Neural progenitor cell (in vitro differentiated cells): Measurements from ENCODE around the gene SDK1. TPM values are rescaled to one million over a fixed set of nuclear protein-coding genes. Genes with fewer than 3 reads are reported as not detected.

Experiments used
- DNase-seq: peaks from one replicate; pipeline ENCODE4 v3.0.0-alpha.2; 2016; ENCODE audit warnings: low spot score
- H2AFZ ChIP-seq: fragments of 200-600 bp; sonication (generic); replicated peaks from 2 replicates; pipeline ENCODE4 v1.6.1; 2016; ENCODE audit warnings: antibody characterized with exemption
- H3F3A ChIP-seq: fragments of 200-600 bp; sonication (generic); 2 replicates; pipeline ENCODE4 v1.6.1; 2016; ENCODE audit warnings: antibody characterized with exemption, low read depth
- H3K27ac ChIP-seq: fragments of 200-600 bp; sonication (generic); 2 replicates; pipeline ENCODE4 v1.5.1; 2016; ENCODE audit warnings: mild to moderate bottlenecking
- H3K27me3 ChIP-seq: fragments of 200-600 bp; sonication (generic); 2 replicates; pipeline ENCODE4 v1.6.1; 2016; ENCODE audit warnings: mild to moderate bottlenecking, moderate library complexity
- H3K36me3 ChIP-seq: fragments of 200-600 bp; sonication (generic); 2 replicates; pipeline ENCODE4 v1.5.1; 2016
- H3K4me1 ChIP-seq: fragments of 200-600 bp; sonication (generic); 2 replicates; pipeline ENCODE4 v1.6.1; 2016; ENCODE audit warnings: mixed run types
- H3K4me2 ChIP-seq: fragments of 200-600 bp; sonication (generic); 2 replicates; pipeline ENCODE4 v1.6.1; 2016
- H3K4me3 ChIP-seq: fragments of 200-600 bp; sonication (generic); 2 replicates; pipeline ENCODE4 v1.5.1; 2016
- H3K79me2 ChIP-seq: fragments of 200-600 bp; sonication (generic); 2 replicates; pipeline ENCODE4 v1.6.1; 2016; ENCODE audit warnings: low read depth
- H3K9ac ChIP-seq: fragments of 200-600 bp; sonication (generic); 2 replicates; pipeline ENCODE4 v1.6.1; 2016
- H3K9me3 ChIP-seq: fragments of 200-600 bp; sonication (generic); 2 replicates; pipeline ENCODE4 v1.5.1; 2016; ENCODE audit warnings: low read depth
- H4K20me1 ChIP-seq: fragments of 200-600 bp; sonication (generic); 2 replicates; pipeline ENCODE4 v1.6.1; 2016; ENCODE audit warnings: low read depth
- H3K27ac Mint-ChIP-seq: 3 replicates; pipeline ENCODE4 v1.8.0; 2021; ENCODE audit warnings: mixed read lengths
- H3K27me3 Mint-ChIP-seq: 2 replicates; pipeline ENCODE4 v1.8.0; 2022; ENCODE audit warnings: low read depth, mild to moderate bottlenecking, inconsistent platforms, moderate library complexity, mixed read lengths; ENCODE audit not compliant: insufficient read depth
- H3K36me3 Mint-ChIP-seq: 3 replicates; pipeline ENCODE4 v1.8.0; 2021; ENCODE audit warnings: mixed read lengths
- H3K4me1 Mint-ChIP-seq: 3 replicates; pipeline ENCODE4 v1.8.0; 2021; ENCODE audit warnings: mixed read lengths
- H3K4me3 Mint-ChIP-seq: 3 replicates; pipeline ENCODE4 v1.8.0; 2021; ENCODE audit warnings: mild to moderate bottlenecking, moderate library complexity, mixed read lengths
- H3K9me3 Mint-ChIP-seq: 3 replicates; pipeline ENCODE4 v1.8.0; 2020; ENCODE audit warnings: mixed read lengths
- EZH2 ChIP-seq: fragments of 200-600 bp; sonication (generic); IDR thresholded peaks from 2 replicates; pipeline ENCODE4 v1.6.1; 2017; ENCODE audit warnings: antibody characterized with exemption, mild to moderate bottlenecking, moderate library complexity
- EZH2phosphoT487 ChIP-seq: fragments of 200-600 bp; sonication (generic); IDR thresholded peaks from 2 replicates; pipeline ENCODE4 v1.6.1; 2017; ENCODE audit warnings: antibody characterized with exemption
- total RNA-seq: library from RNA; depleted of rRNA; stranded (reverse); fragments of >200 nt; gene quantifications from 2 replicates; pipeline ENCODE4 v1.2.3, GENCODE V29; 2015; ENCODE audit warnings: low replicate concordance
- TF ChIP-seq, protein P1 (sequence below): fragments of 200-600 bp; sonication (generic); IDR thresholded peaks from 2 replicates; pipeline ENCODE4 v1.5.1; 2017; ENCODE audit warnings: antibody characterized with exemption, mild to moderate bottlenecking

The SDK1 gene
- total RNA-seq, 1 donor from 2014 or later, result 4.9 TPM

DNA sequence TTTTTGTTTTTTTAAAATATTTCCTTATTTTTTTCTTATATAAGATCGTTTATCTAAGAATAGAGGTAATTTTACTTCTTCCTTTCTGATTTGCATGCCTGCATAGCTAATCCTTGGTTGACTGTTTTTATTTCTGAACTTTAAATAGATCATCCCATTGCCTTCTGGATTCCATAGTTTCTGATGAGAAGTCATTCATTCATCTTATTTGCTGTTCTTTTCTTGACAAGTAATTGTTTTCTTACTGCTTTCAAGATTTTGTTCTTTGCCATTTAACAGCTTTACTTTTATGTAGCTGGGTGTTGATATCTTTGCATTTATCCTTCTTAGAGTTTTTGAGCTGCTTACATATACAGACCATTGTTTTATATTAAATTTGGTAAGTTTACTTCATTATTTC, 437.9 kb downstream of the SDK1 start:
- no peak overlapping the region for H3K4me3 ChIP-seq
- H2AFZ ChIP-seq, result no peak overlapping the region
- H3K27ac ChIP-seq, result no peak overlapping the region
- no peaks in the 10 kb centered on the region for H3K27me3 ChIP-seq
- H3F3A ChIP-seq, result no peaks in the 10 kb centered on the region
- H3K27me3 Mint-ChIP-seq, result no peaks in the 10 kb centered on the region
- peaks cover 6% of the 10 kb centered on the region for H3K36me3 Mint-ChIP-seq
- no peaks in the 10 kb centered on the region for H3K4me1 ChIP-seq
- peaks cover 5% of the 10 kb centered on the region for H3K9me3 ChIP-seq
- no peak overlapping the region for H3K27ac Mint-ChIP-seq
- H3K4me3 Mint-ChIP-seq, result no peak overlapping the region
- H3K9me3 Mint-ChIP-seq, result peaks cover 18% of the 10 kb centered on the region
- no peak for TF ChIP-seq EZH2
- no peak for TF ChIP-seq EZH2phosphoT487
- TF ChIP-seq, protein P1, sequence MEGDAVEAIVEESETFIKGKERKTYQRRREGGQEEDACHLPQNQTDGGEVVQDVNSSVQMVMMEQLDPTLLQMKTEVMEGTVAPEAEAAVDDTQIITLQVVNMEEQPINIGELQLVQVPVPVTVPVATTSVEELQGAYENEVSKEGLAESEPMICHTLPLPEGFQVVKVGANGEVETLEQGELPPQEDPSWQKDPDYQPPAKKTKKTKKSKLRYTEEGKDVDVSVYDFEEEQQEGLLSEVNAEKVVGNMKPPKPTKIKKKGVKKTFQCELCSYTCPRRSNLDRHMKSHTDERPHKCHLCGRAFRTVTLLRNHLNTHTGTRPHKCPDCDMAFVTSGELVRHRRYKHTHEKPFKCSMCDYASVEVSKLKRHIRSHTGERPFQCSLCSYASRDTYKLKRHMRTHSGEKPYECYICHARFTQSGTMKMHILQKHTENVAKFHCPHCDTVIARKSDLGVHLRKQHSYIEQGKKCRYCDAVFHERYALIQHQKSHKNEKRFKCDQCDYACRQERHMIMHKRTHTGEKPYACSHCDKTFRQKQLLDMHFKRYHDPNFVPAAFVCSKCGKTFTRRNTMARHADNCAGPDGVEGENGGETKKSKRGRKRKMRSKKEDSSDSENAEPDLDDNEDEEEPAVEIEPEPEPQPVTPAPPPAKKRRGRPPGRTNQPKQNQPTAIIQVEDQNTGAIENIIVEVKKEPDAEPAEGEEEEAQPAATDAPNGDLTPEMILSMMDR, result no peak
- no peaks in the 10 kb centered on the region for H3K4me1 Mint-ChIP-seq
- no peaks in the 10 kb centered on the region for H4K20me1 ChIP-seq
- no peak for DNase-seq
- H3K9ac ChIP-seq, result no peak overlapping the region
- H3K79me2 ChIP-seq, result no peaks in the 10 kb centered on the region
- no peak overlapping the region for H3K4me2 ChIP-seq
- H3K36me3 ChIP-seq, result no peaks in the 10 kb centered on the region

DNA sequence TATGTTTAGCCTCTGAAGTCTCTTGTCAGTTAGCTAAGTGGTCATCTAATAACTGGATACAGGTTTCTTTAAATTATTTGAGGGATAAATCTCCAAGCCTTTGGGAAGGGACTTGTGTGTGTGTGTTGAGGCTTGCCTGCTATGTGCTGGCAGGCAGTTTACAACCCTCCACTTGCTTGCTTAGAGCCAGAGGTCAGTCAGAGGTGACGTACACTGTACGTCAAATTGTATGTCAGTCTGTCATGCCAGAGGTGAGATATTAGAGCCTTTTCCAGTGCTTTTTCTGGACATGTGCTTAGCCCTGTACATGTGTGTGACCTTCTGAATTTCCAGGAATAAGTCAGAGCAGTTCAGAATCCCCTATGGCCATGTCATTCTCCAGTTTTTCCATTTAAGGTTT, 438.9 kb downstream of the SDK1 start:
- Mint-ChIP-seq H3K4me1 (no peaks in the 10 kb centered on the region), H3K36me3 (peaks cover 6% of the 10 kb centered on the region), H3K27ac (no peak overlapping the region), H3K27me3 (no peaks in the 10 kb centered on the region), H3K9me3 (peaks cover 18% of the 10 kb centered on the region), H3K4me3 (no peak overlapping the region)
- Histone ChIP-seq H3F3A (no peaks in the 10 kb centered on the region), H3K4me1 (no peaks in the 10 kb centered on the region), H3K27me3 (no peaks in the 10 kb centered on the region), H3K9ac (no peak overlapping the region), H3K9me3 (peaks cover 5% of the 10 kb centered on the region), H3K27ac (no peak overlapping the region), H3K79me2 (no peaks in the 10 kb centered on the region), H4K20me1 (no peaks in the 10 kb centered on the region), H2AFZ (no peak overlapping the region), H3K4me2 (no peak overlapping the region), H3K4me3 (no peak overlapping the region), H3K36me3 (no peaks in the 10 kb centered on the region)
- no peak for DNase-seq
- TF ChIP-seq EZH2, result no peak
- no peak for TF ChIP-seq EZH2phosphoT487
- TF ChIP-seq, protein P1, result no peak

DNA sequence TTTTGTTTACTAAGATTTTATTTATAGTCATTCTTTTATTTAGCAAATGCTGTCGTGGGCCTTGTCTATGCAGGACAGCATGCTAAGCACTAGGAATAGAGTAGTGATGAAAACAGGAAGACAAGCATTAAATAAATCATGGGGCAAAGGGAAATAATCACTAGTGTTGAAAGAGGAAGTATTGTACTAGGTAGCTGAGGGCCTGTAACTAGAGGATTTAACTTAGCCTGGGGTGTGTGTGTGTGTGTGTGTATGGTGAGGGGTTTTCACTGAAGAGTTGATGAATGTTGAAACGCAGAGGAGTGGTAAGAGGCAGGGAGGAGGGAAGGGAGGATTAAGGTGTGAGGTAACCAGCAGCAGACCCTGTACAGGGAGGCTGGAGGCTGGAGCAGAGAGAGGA, 446.4 kb downstream of the SDK1 start:
- no peaks in the 10 kb centered on the region for H3K36me3 ChIP-seq

More for the DNA sequence above, 446.4 kb downstream of the SDK1 start:
- Mint-ChIP-seq H3K4me1 (no peaks in the 10 kb centered on the region), H3K9me3 (no peaks in the 10 kb centered on the region), H3K36me3 (no peaks in the 10 kb centered on the region), H3K27me3 (no peaks in the 10 kb centered on the region), H3K27ac (no peak overlapping the region), H3K4me3 (no peak overlapping the region)
- no peaks in the 10 kb centered on the region for H4K20me1 ChIP-seq
- H3K27me3 ChIP-seq, result no peaks in the 10 kb centered on the region
- no peak overlapping the region for H3K4me2 ChIP-seq
- no peak overlapping the region for H2AFZ ChIP-seq
- H3K4me1 ChIP-seq, result no peaks in the 10 kb centered on the region
- no peak for DNase-seq
- no peak for TF ChIP-seq EZH2
- TF ChIP-seq, protein P1, result no peak
- no peak for TF ChIP-seq EZH2phosphoT487
- no peak overlapping the region for H3K27ac ChIP-seq
- no peaks in the 10 kb centered on the region for H3K9me3 ChIP-seq
- no peak overlapping the region for H3K4me3 ChIP-seq
- H3K9ac ChIP-seq, result no peak overlapping the region
- H3F3A ChIP-seq, result no peaks in the 10 kb centered on the region
- H3K79me2 ChIP-seq, result no peaks in the 10 kb centered on the region
